Tibial nerve (tissue), 4 donors: ENCODE results near the gene GMIP.

Experiments
- CTCF ChIP-seq, 5 experiments: fragments of 200-600 bp in 3 of 5; fragments of 450-650 bp in 2 of 5; sonication (generic) in 3 of 5; IDR thresholded peaks; one replicate each; pipeline ENCODE4 v1.5.1; 2016 to 2019; ENCODE audit warnings: antibody characterized with exemption in 5 of 5, mild to moderate bottlenecking in 3 of 5, moderate library complexity in 2 of 5
- EP300 ChIP-seq, 2 donors: sonication (generic); formaldehyde crosslinking; IDR thresholded peaks; one replicate each; pipeline ENCODE4 v1.6.1; 2017; ENCODE audit warnings: antibody characterized with exemption in 2 of 2, mild to moderate bottlenecking in 1 of 2
- POLR2A ChIP-seq, 2 donors: fragments of 450-650 bp; IDR thresholded peaks; one replicate each; pipeline ENCODE4 v1.6.1; 2017; ENCODE audit warnings: antibody characterized with exemption in 2 of 2, mild to moderate bottlenecking in 2 of 2, moderate library complexity in 2 of 2

GRCh38 chr19:19662344-19662743 lies 18.9 kb upstream of the GMIP start:
- TF ChIP-seq CTCF (IDR thresholded peaks at IDR 0.05) (no peak), POLR2A (IDR thresholded peaks at IDR 0.05) (no peak), EP300 (IDR thresholded peaks at IDR 0.05) (no peak)
